ENCODE data around the gene SPAG5. TPM values are rescaled to one million over a fixed set of nuclear protein-coding genes. Genes with fewer than 3 reads are reported as not detected.

SPAG5 gene
- total and polyA plus RNA-seq, 9 of the 15 experiments (the other 6 are each of a cell fraction or from before 2014, with no cell fraction given): 94.4 to 286 (median 151) TPM

DNA sequence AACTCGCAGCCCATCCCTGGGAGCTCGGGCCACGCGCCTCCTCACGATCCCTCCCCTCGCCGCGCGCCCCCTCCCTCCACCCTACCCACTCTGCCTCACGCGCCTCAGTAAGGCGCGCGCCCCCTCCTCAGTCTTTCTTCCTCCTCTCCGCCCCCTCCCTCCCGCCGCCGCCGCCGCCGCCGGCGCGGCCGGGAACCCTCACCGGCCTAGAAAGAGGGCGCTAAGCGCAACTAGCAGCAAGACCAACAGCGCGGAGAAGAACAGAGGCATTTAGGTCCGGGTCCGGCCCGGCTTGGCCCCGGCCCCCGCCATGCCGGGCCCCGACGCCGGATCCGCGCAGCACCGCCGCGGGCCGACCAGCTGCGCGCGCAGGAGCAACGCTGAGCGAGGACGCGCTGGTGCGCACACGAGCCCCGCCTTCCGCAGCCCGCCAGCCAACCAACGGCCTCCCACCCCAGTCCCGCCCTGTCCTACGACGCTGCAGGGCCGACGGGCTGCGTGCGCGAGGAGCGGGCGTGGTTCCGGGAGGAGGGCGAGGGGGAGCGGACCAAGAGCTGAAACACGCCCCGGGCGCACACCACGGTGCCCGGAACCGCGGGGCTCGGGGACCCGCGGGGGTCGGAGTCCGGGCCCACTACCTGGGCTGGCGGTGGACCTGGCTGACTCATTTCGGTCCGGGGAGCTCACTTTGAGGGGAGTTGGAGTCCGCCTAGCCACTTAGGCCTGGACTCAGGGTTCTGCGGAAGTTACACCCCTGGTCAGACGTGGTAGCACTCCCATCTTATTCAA is 46.2 kb upstream of the SPAG5 start, which contains the start of gene BLTP2 (continued):
- TF ChIP-seq GABPA (tag; conservative IDR thresholded peaks at IDR 0.05; ENCODE audit: low read depth) (peak; percentile 85), U2AF1 (optimal IDR thresholded peaks at IDR 0.05; ENCODE audit: low read depth, low read length) (peak; percentile 17), STAG1 (CRISPR knock-in tag; IDR thresholded peaks at IDR 0.05; ENCODE audit: borderline replicate concordance) (no peak), ZFPM2 (CRISPR knock-in tag; IDR thresholded peaks at IDR 0.05) (no peak), MTF1 (CRISPR knock-in tag; IDR thresholded peaks at IDR 0.05; ENCODE audit: borderline replicate concordance) (no peak), NFXL1 (CRISPR knock-in tag; IDR thresholded peaks at IDR 0.05) (no peak), ZNF121 (CRISPR knock-in tag; conservative IDR thresholded peaks at IDR 0.05) (no peak), NCOR1 (IDR thresholded peaks at IDR 0.05) (no peak), SAFB (IDR thresholded peaks at IDR 0.05; ENCODE audit: borderline replicate concordance, low read depth, low read length) (peak; percentile 36; the same call in 1 of the 2 replicates), ZNF165 (CRISPR knock-in tag; IDR thresholded peaks at IDR 0.05; ENCODE audit: borderline replicate concordance) (no peak), NFIC (IDR thresholded peaks at IDR 0.05) (no peak; the same call in 1 of the 2 replicates)
- TF ChIP-seq, protein P1, sequence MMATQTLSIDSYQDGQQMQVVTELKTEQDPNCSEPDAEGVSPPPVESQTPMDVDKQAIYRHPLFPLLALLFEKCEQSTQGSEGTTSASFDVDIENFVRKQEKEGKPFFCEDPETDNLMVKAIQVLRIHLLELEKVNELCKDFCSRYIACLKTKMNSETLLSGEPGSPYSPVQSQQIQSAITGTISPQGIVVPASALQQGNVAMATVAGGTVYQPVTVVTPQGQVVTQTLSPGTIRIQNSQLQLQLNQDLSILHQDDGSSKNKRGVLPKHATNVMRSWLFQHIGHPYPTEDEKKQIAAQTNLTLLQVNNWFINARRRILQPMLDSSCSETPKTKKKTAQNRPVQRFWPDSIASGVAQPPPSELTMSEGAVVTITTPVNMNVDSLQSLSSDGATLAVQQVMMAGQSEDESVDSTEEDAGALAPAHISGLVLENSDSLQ (IDR thresholded peaks at IDR 0.05): no peak
- TF ChIP-seq, protein P2, sequence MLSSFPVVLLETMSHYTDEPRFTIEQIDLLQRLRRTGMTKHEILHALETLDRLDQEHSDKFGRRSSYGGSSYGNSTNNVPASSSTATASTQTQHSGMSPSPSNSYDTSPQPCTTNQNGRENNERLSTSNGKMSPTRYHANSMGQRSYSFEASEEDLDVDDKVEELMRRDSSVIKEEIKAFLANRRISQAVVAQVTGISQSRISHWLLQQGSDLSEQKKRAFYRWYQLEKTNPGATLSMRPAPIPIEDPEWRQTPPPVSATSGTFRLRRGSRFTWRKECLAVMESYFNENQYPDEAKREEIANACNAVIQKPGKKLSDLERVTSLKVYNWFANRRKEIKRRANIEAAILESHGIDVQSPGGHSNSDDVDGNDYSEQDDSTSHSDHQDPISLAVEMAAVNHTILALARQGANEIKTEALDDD (IDR thresholded peaks at IDR 0.05): no peak
- TF ChIP-seq, protein P3, sequence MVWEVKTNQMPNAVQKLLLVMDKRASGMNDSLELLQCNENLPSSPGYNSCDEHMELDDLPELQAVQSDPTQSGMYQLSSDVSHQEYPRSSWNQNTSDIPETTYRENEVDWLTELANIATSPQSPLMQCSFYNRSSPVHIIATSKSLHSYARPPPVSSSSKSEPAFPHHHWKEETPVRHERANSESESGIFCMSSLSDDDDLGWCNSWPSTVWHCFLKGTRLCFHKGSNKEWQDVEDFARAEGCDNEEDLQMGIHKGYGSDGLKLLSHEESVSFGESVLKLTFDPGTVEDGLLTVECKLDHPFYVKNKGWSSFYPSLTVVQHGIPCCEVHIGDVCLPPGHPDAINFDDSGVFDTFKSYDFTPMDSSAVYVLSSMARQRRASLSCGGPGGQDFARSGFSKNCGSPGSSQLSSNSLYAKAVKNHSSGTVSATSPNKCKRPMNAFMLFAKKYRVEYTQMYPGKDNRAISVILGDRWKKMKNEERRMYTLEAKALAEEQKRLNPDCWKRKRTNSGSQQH (CRISPR knock-in tag; IDR thresholded peaks at IDR 0.05): no peak
- TF ChIP-seq, protein P4, sequence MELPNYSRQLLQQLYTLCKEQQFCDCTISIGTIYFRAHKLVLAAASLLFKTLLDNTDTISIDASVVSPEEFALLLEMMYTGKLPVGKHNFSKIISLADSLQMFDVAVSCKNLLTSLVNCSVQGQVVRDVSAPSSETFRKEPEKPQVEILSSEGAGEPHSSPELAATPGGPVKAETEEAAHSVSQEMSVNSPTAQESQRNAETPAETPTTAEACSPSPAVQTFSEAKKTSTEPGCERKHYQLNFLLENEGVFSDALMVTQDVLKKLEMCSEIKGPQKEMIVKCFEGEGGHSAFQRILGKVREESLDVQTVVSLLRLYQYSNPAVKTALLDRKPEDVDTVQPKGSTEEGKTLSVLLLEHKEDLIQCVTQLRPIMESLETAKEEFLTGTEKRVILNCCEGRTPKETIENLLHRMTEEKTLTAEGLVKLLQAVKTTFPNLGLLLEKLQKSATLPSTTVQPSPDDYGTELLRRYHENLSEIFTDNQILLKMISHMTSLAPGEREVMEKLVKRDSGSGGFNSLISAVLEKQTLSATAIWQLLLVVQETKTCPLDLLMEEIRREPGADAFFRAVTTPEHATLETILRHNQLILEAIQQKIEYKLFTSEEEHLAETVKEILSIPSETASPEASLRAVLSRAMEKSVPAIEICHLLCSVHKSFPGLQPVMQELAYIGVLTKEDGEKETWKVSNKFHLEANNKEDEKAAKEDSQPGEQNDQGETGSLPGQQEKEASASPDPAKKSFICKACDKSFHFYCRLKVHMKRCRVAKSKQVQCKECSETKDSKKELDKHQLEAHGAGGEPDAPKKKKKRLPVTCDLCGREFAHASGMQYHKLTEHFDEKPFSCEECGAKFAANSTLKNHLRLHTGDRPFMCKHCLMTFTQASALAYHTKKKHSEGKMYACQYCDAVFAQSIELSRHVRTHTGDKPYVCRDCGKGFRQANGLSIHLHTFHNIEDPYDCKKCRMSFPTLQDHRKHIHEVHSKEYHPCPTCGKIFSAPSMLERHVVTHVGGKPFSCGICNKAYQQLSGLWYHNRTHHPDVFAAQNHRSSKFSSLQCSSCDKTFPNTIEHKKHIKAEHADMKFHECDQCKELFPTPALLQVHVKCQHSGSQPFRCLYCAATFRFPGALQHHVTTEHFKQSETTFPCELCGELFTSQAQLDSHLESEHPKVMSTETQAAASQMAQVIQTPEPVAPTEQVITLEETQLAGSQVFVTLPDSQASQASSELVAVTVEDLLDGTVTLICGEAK (IDR thresholded peaks at IDR 0.05): peak; percentile 88
- TF ChIP-seq, protein P4 (CRISPR knock-in tag; IDR thresholded peaks at IDR 0.05): no peak

Measured in K562 (cell line).